NCI-H2196 treated with DMSO at 0.1 percent for 48 hours (cell line): ENCODE results near the gene OR2AG1.

Experiments used
- DNase-seq: peaks from one replicate; lab custom pipeline; 2025; ENCODE audit not compliant: unreplicated experiment; lab: John Stamatoyannopoulos, UW

The OR2AG1 gene, protein sequence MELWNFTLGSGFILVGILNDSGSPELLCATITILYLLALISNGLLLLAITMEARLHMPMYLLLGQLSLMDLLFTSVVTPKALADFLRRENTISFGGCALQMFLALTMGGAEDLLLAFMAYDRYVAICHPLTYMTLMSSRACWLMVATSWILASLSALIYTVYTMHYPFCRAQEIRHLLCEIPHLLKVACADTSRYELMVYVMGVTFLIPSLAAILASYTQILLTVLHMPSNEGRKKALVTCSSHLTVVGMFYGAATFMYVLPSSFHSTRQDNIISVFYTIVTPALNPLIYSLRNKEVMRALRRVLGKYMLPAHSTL

GRCh38 chr11:6782720-6783119 is at the start of gene OR2AG1:
Gene OR2AG1, plus strand, starts transcription at chr11:6783020. Its CDS starts 2,018 bp downstream, at chr11:6785038.
- no peak for DNase-seq

GRCh38 chr11:6733326-6734275 is 49.2 kb upstream of the OR2AG1 start:
- DNase-seq: no peak

DNA sequence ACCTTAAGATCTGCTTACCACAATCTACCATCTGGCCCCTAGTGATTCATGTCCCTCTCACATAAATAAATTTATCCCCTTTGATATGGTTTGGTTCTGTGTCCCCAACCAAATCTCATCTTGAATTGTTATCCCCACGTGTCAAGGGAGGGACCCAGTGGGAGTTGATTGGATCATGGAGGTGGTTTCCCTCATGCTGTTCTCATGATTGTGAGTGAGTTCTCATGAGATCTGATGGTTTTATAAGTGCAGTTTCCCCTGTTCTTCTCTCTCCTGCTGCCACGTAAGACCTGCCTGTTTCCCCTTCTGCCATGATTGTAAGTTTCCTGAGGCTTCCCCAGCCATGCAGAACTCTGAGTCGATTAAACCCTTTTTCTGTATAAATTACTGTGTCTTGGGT is 48.2 kb upstream of the OR2AG1 start:
- DNase-seq: no peak

GRCh38 chr11:6735306-6735705 is 47.5 kb upstream of the OR2AG1 start:
- DNase-seq: no peak

DNA sequence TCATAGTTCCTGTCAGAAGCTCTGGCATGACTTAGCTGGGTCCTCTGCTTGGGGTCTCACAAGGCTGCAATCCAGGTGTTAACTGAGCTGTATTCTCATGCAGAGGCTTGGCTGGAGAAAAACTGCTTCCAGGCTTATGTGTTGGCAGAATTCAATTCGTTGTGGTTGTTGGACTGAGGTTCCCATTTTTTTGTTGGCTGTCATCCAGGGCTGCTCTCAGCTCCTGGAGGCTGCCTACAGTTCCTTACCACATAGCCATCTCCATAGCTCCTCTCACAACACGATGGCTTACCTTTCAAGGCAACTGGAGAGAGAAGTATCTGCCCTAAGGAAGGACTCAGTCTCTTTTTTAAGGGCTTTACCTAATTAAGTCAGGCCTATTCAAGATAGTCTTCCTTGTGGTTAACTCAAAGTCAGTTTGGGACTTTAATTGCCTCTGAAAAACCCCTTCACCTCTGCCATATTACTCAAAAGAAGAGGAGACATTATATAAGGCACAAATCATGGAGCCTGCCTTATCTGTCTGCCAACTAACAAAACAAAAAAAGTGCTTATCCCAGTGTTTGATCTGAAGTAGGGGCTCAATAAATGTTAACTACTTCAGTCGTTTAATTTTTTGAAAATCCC is 46.2 kb upstream of the OR2AG1 start:
- DNase-seq: no peak

DNA sequence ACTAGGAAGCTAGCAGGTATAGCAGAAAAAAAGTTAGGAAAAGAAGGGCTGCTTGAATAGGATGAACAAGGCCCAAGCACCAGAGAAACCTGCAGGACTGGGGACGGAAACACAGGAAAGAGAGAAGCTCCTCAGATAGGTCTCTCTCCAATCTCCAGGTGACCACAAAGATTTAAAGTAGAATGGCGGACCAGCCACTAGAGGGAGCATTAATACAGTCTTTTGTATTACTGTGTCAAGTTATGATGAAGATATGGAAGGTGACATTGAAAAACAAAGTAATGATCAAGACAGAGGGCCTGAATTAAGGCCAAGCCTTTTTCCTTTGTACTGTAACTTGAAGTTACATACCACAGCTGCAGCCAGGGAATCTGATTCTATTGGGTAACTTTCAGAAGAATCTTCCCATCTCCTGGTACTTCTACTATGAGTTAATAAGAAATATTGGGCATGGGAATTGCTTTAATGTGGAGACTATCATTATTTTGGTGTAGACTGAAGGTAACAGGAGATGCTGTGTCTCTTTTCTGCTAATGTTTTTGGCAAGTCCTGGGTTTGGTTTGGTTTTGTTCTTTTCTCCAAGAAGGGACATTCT is 44.9 kb upstream of the OR2AG1 start:
- no peak for DNase-seq

- DNase-seq: no peak
Observed at GRCh38 chr11:6738590-6738989, 44.2 kb upstream of the OR2AG1 start.

- DNase-seq: no peak
Observed at GRCh38 chr11:6742260-6742659, 40.6 kb upstream of the OR2AG1 start.

DNA sequence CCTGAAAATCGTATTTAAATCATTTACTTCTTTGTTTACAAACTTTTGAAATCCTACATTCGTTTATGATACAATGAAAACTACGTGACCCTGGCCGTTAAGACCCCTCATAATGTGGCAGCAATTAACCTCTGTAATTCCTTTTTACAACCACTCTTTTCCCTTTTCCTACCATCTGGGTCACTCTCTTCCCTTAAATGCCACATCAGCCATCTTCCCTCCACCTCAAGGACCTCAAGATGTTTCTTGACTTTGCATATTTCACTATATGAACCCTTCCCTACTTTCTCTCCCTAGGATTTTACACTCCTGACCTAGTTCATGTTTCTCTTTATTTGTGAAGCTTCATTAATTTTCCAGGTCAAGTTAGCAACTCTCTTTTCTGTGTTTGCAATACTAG is 37.8 kb upstream of the OR2AG1 start:
- DNase-seq: no peak

GRCh38 chr11:6745465-6746015 is 37.3 kb upstream of the OR2AG1 start:
- DNase-seq: no peak

- no peak for DNase-seq
Observed at GRCh38 chr11:6746086-6746618, 36.7 kb upstream of the OR2AG1 start.

GRCh38 chr11:6746626-6747025 is 36.2 kb upstream of the OR2AG1 start:
- DNase-seq: no peak

- no peak for DNase-seq
Observed at GRCh38 chr11:6747097-6747668, 35.6 kb upstream of the OR2AG1 start.

GRCh38 chr11:6755303-6755952 is 27.4 kb upstream of the OR2AG1 start:
- no peak for DNase-seq

- no peak for DNase-seq
Observed at GRCh38 chr11:6755953-6756347, 26.9 kb upstream of the OR2AG1 start.

GRCh38 chr11:6757373-6757967 is 25.4 kb upstream of the OR2AG1 start:
- peak; percentile 5 for DNase-seq

GRCh38 chr11:6771926-6772893 is 10.6 kb upstream of the OR2AG1 start, which contains the start of gene OR2AG2:
Gene OR2AG2, minus strand, starts transcription at chr11:6771976. Its CDS starts 3,019 bp downstream, at chr11:6768957.
- DNase-seq: no peak

DNA sequence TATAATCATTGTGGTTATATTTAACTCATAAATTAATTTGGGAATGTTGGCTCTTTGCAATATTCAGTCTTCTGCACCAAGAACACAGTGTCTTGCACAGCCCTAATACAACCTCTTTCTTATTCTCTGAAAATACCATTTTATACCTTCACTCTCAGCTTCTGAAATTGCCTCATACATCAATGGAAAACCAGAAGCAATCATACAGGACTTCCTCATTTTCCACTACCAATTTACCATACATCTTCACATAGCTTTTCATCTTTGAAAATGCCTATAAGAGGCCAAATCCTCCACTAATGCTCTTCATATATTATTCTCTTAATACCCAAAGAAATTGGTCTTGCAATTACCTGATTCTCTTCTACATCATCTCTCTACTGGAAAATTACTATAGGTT is 4.3 kb upstream of the OR2AG1 start:
- no peak for DNase-seq
